Lung (tissue), 12 donors: ENCODE results near the gene NTNG2. TPM values are rescaled to one million over a fixed set of nuclear protein-coding genes. Genes with fewer than 3 reads are reported as not detected.

Experiments
- ATAC-seq: fragments of 200-7000 bp; cut with Tn5 transposase; one replicate; pipeline ENCODE4 v1.9.1; 2020; ENCODE audit warnings: moderate number of reproducible peaks; ENCODE audit not compliant: insufficient read depth, low FRiP score
- DNase-seq, 3 donors: peaks; one replicate each; pipeline ENCODE4 v3.0.0-alpha.2; 2013 to 2017
- H3K27ac ChIP-seq, 2 donors: one replicate each; pipeline ENCODE4 v1.5.1; 2013; ENCODE audit warnings: mild to moderate bottlenecking in 2 of 2, moderate library complexity in 2 of 2, control low read depth in 1 of 2, inconsistent platforms in 1 of 2, low read depth in 1 of 2, low read length in 1 of 2
- H3K27me3 ChIP-seq, 3 donors: one replicate each; pipeline ENCODE4 v1.5.1; 2013; ENCODE audit warnings: low read length in 2 of 3; ENCODE audit not compliant: control insufficient read depth in 3 of 3, insufficient read depth in 3 of 3
- H3K36me3 ChIP-seq, 4 donors: one replicate each; pipeline ENCODE4 v1.5.1; 2013; ENCODE audit warnings: low read length in 4 of 4, mild to moderate bottlenecking in 1 of 4, moderate library complexity in 1 of 4; ENCODE audit not compliant: control insufficient read depth in 4 of 4, insufficient read depth in 4 of 4
- H3K4me1 ChIP-seq, 5 donors: one replicate each; pipeline ENCODE4 v1.5.1; 2013; ENCODE audit warnings: low read length in 5 of 5, mild to moderate bottlenecking in 2 of 5, moderate library complexity in 1 of 5; ENCODE audit not compliant: control insufficient read depth in 5 of 5, insufficient read depth in 5 of 5
- H3K4me3 ChIP-seq: one replicate; pipeline ENCODE4 v1.5.1; 2013; ENCODE audit warnings: mild to moderate bottlenecking, control low read depth, moderate library complexity
- H3K9ac ChIP-seq, 2 donors: one replicate each; pipeline ENCODE4 v1.5.1; 2013; ENCODE audit warnings: low read length in 2 of 2, control low read depth in 1 of 2; ENCODE audit not compliant: insufficient read depth in 1 of 2
- H3K9me3 ChIP-seq, 4 donors: one replicate each; pipeline ENCODE4 v1.5.1; 2013; ENCODE audit warnings: low read length in 3 of 4, mild to moderate bottlenecking in 1 of 4, moderate library complexity in 1 of 4; ENCODE audit not compliant: control insufficient read depth in 4 of 4, insufficient read depth in 3 of 4
- WGBS, 2 donors: extraction: QIAGEN DNeasy Blood & Tissue Kit; methylation state at CpG; one replicate each; pipeline ENCODE4 v1.1.7; 2013; 5-methylcytosine and 5-hydroxymethylcytosine counted together
- polyA plus RNA-seq, 2 donors: library from polyadenylated mRNA; stranded (reverse); fragments of 200-250 nt; gene quantifications; one replicate each; pipeline ENCODE4 v1.2.1, GENCODE V29; 2013
- total RNA-seq, 2 donors: library from RNA; depleted of rRNA in 1 of 2; stranded (reverse); fragments of >200 nt in 1 of 2; gene quantifications; one replicate each; pipeline ENCODE4 v1.2.1, GENCODE V29; 2014 to 2021
- TF ChIP-seq, protein P1 (sequence below): IDR thresholded peaks from 2 replicates; pipeline ENCODE4 v1.5.1; 2012; ENCODE audit warnings: mild to moderate bottlenecking; ENCODE audit errors: control extremely low read depth, extremely low read depth
- donor health status: control.
- donor health status: control.
- donor health status: Bipolar disorder and iron deficiency.
- donor health status: healthy.
- donor health status: DM: yes; HTN: yes; CAD: no.

The NTNG2 gene
- total and polyA plus RNA-seq, 4 donors: 2.2 to 4.4 (median 2.5) TPM

DNA sequence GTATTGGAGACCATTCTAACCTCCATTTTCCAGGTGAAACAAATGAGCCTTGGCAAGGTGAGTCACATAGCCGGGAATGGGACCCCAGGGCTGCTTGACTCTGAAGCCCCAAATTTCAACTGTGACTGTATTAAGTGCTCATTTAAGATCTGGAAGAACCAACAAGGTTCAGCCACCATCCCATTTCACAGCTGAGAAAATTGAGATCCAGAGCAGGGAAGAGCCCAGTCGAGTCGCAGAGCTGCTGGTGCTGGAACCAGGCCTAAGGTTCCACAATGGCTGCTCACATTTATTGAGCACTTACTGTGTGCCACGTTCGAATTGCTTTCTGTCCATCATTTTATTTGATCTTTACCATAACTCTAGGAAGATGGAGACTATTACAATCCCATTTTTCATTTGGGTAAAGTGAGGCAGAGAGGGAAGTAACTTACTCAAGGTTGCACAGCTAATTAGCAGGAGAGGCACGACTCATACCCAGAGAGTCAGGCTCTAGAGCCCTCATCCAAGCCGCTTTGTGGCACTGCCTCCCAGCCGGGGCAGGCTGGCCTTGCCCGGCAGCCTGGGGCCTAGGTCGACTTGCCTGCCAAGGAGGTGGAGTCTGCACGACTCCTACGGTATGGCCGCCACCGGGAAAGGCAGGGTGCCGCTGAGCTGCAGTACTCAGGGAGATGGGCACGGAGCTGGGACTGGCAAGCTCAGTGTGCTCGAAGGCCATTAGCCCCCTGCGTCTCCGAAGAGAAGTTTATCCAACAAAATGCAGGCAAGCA lies 4.3 kb upstream of the NTNG2 start:
- Histone ChIP-seq H3K4me3 (no peak overlapping the region), H3K4me1 (peaks cover 0 to 7% (median 2%) of the 10 kb centered on the region in 5 donors), H3K9ac (no peak overlapping the region), H3K27ac (no peak overlapping the region), H3K27me3 (peaks cover 0 to 48% (median 27%) of the 10 kb centered on the region in 3 donors), H3K36me3 (no peaks in the 10 kb centered on the region), H3K9me3 (no peaks in the 10 kb centered on the region)
- DNase-seq (no peak), ATAC-seq (no peak)
- TF ChIP-seq, protein P1, sequence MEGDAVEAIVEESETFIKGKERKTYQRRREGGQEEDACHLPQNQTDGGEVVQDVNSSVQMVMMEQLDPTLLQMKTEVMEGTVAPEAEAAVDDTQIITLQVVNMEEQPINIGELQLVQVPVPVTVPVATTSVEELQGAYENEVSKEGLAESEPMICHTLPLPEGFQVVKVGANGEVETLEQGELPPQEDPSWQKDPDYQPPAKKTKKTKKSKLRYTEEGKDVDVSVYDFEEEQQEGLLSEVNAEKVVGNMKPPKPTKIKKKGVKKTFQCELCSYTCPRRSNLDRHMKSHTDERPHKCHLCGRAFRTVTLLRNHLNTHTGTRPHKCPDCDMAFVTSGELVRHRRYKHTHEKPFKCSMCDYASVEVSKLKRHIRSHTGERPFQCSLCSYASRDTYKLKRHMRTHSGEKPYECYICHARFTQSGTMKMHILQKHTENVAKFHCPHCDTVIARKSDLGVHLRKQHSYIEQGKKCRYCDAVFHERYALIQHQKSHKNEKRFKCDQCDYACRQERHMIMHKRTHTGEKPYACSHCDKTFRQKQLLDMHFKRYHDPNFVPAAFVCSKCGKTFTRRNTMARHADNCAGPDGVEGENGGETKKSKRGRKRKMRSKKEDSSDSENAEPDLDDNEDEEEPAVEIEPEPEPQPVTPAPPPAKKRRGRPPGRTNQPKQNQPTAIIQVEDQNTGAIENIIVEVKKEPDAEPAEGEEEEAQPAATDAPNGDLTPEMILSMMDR: no peak
- WGBS, 2 donors: 73 to 81% methylated on average over 19 of the region's 19 CpGs

DNA sequence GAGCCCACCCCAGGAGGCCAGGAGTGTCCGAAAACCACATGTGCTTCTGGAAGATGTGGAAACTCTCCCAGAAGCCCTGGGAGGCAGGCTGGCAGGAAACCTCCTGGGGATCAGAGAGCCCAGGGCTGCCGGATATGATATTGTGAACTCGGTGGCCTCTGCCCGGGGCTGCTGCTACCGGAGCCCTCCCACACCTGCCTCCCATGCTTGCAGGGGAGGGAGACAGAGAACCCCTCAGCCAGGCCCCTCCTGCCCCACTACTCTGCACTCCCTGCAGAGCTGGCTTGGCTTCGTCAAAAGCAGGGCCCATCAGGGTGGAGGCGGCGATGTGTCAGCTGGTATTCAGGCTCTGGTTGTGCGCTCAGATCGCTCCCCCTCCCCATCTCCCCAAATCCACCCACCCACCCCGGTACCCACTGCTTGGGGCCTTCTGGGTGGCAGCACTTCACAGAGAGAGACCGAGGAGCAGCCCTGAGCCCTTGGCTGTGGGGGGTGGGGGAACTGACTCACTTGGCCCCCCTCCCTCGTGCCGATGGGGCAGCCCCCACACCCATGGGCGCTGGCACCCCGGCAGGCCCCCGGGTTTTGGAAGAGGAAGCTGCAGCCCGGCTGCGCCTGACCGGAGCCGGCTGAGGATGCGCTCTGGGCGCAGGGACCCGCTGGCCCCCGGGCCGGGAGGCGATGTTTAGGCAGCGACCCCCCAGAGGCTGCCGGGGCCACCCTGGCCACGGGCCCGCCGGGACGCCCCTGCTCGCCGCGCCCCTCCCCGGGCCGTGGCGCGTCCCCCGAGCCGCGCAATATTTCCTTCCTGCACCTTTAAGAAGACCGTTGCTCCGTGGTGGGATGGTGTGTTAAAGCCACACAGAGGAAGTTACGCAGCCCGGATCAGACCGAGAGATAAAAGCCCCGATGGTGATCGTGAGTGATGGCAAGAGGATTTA lies 786 bp upstream of the NTNG2 start:
- Histone ChIP-seq H3K4me1 (peaks cover 3 to 20% (median 7%) of the 10 kb centered on the region in 5 donors), H3K9ac (no peak overlapping the region), H3K27ac (no peak overlapping the region), H3K36me3 (no peaks in the 10 kb centered on the region), H3K27me3 (peaks cover 0 to 61% (median 41%) of the 10 kb centered on the region in 3 donors), H3K4me3 (peak overlapping the region; percentile 64), H3K9me3 (no peaks in the 10 kb centered on the region)
- 2 to 4% methylated on average over 40 to 50 of the region's 50 CpGs for WGBS, 2 donors
- peak; percentile 16 for ATAC-seq
- DNase-seq: peak; percentile 55 to 65 (median 62)
- TF ChIP-seq, protein P1: no peak

DNA sequence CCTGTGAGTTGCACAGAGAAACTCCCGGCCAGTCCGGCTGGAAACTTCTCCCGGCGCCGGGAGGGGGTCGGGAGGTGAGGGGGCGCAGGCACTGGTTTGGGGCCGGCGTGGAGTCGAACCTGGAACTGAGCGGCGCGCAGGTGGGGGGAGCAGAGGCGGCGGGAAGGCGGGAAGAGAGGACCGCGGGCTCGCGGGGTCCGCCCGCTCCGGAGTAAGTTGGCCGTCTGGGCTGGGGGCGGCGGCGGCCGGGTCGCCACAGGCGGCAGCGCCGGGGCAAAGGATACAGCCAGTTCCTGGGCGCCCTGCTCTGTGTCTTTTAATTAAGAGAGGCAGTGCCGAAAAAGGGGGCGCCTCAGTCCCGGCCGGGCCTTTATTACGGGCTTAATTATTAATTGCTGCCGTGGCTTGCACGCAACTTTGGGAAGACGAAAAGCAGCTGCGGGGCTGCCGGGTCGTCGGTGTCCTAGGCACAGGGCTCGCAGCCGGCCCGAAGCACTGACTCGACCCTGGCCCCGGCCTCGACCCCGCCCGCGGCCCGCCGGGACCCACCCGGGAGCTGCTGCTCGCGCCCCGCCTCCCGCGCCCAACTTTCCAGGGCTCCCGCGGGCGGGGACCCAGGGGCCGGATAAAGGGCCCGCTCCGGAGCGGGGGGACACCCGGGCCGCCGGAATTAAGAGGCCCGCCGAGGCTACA lies 1.1 kb downstream of the NTNG2 start:
- DNase-seq (no peak), ATAC-seq (no peak)
- Histone ChIP-seq H3K36me3 (no peaks in the 10 kb centered on the region), H3K27me3 (peaks cover 0 to 79% (median 58%) of the 10 kb centered on the region in 3 donors), H3K9me3 (no peaks in the 10 kb centered on the region), H3K27ac (no peak overlapping the region), H3K9ac (no peak overlapping the region), H3K4me1 (peaks cover 3 to 20% (median 7%) of the 10 kb centered on the region in 5 donors), H3K4me3 (peak overlapping the region; percentile 64)
- TF ChIP-seq, protein P1: no peak
- WGBS, 2 donors: 1% methylated on average over 71 to 74 of the region's 74 CpGs
